ENCODE data around the gene PRKAG2. TPM values are rescaled to one million over a fixed set of nuclear protein-coding genes. Genes with fewer than 3 reads are reported as not detected.

PRKAG2 gene
- total and polyA plus RNA-seq, 2 experiments from 2014 or later, result 9.1 to 14.9 TPM

GRCh38 chr7:151660141-151660540 lies 216.8 kb downstream of the PRKAG2 start:
- no peaks in the 10 kb centered on the region for H3K4me1 Mint-ChIP-seq
- no peaks in the 10 kb centered on the region for H3F3A ChIP-seq (replicated peaks; ENCODE audit: low read depth)
- H3K4me1 ChIP-seq (ENCODE audit: insufficient read depth), result no peaks in the 10 kb centered on the region
- no peak overlapping the region for H2AFZ ChIP-seq
- no peaks in the 10 kb centered on the region for H3K9me2 ChIP-seq (ENCODE audit: insufficient read depth)
- TF ChIP-seq NANOG (IDR thresholded peaks at IDR 0.05; ENCODE audit: borderline replicate concordance) (no peak), CREB1 (CRISPR knock-in tag; IDR thresholded peaks at IDR 0.05; ENCODE audit: low read depth) (no peak), CTCF (conservative IDR thresholded peaks at IDR 0.05; ENCODE audit: low read depth in 2 of 2) (no peak), ZNF462 (CRISPR knock-in tag; IDR thresholded peaks at IDR 0.05) (no peak), ZNF114 (CRISPR knock-in tag; IDR thresholded peaks at IDR 0.05) (no peak), POLR2AphosphoS5 (IDR thresholded peaks at IDR 0.05; ENCODE audit: low read depth) (no peak), STAT1 (IDR thresholded peaks at IDR 0.05; ENCODE audit: unreplicated experiment) (no peak), REST (IDR thresholded peaks at IDR 0.05; ENCODE audit: unreplicated experiment) (no peak), JUNB (IDR thresholded peaks at IDR 0.05; ENCODE audit: unreplicated experiment) (no peak), ETS1 (IDR thresholded peaks at IDR 0.05) (no peak), EZH2 (IDR thresholded peaks at IDR 0.05; ENCODE audit: low read depth, unreplicated experiment) (no peak), ZNF331 (CRISPR knock-in tag; IDR thresholded peaks at IDR 0.05; ENCODE audit: low read depth) (no peak), EZH2phosphoT487 (IDR thresholded peaks at IDR 0.05; ENCODE audit: unreplicated experiment) (no peak)
- no peak overlapping the region for H3K27ac Mint-ChIP-seq
- no peak overlapping the region for H3K4me2 ChIP-seq
- H3K79me2 ChIP-seq (replicated peaks; ENCODE audit: insufficient read depth), result no peaks in the 10 kb centered on the region
- H4K20me1 ChIP-seq (replicated peaks; ENCODE audit: insufficient read depth), result no peaks in the 10 kb centered on the region
- no peaks in the 10 kb centered on the region; the same call in 2 of the 3 replicates for H3K9me3 Mint-ChIP-seq
- H3K36me3 Mint-ChIP-seq (ENCODE audit: low read depth), result no peaks in the 10 kb centered on the region
- H3K27me3 ChIP-seq (ENCODE audit: insufficient read depth), result no peaks in the 10 kb centered on the region
- no peak overlapping the region for H3K27ac ChIP-seq (ENCODE audit: low read depth)
- H3K4me3 ChIP-seq, result no peak overlapping the region
- peaks cover 3% of the 10 kb centered on the region for H3K27me3 Mint-ChIP-seq (ENCODE audit: insufficient read depth, low read depth, poor library complexity)
- no peak overlapping the region for H3K4me3 Mint-ChIP-seq
- no peak for DNase-seq (ENCODE audit: low spot score)
- no peak for ATAC-seq
- no peaks in the 10 kb centered on the region for H3K36me3 ChIP-seq (ENCODE audit: insufficient read depth)
